Measurements from ENCODE around the gene PIEZO2.
A peak's percentile ranks its signal among the peaks of the same experiment; 100 is the strongest.
"Not testable (repeated sequence)": the region's sequence is repeated elsewhere in the genome, so short reads cannot be mapped to it uniquely, and the experiment has no call there.

Gene PIEZO2

GRCh38 chr18:11148680-11149440, 509 bp downstream of the PIEZO2 start:
- no peak for DNase-seq

GRCh38 chr18:11147962-11148679, 1.2 kb downstream of the PIEZO2 start:
- DNase-seq = no peak

GRCh38 chr18:11147371-11147951, 1.9 kb downstream of the PIEZO2 start:
- no peak for DNase-seq

- no peak for DNase-seq
Observed at GRCh38 chr18:11146947-11147345, 2.4 kb downstream of the PIEZO2 start.

- no peak for DNase-seq
Observed at GRCh38 chr18:11146238-11146946, 3.0 kb downstream of the PIEZO2 start.

- DNase-seq = no peak
Observed at GRCh38 chr18:11145413-11146191, 3.8 kb downstream of the PIEZO2 start.

- DNase-seq = no peak
Observed at GRCh38 chr18:11137400-11137799, 12.0 kb downstream of the PIEZO2 start.

- DNase-seq = no peak
Observed at GRCh38 chr18:11136241-11136640, 13.1 kb downstream of the PIEZO2 start.

GRCh38 chr18:11134940-11135339, 14.4 kb downstream of the PIEZO2 start:
- no peak for DNase-seq

- DNase-seq = not testable (repeated sequence)
Observed at GRCh38 chr18:11129059-11129458, 20.3 kb downstream of the PIEZO2 start.

- no peak for DNase-seq
Observed at GRCh38 chr18:11125492-11126315, 23.7 kb downstream of the PIEZO2 start.

GRCh38 chr18:11124054-11124453, 25.3 kb downstream of the PIEZO2 start:
- no peak for DNase-seq

- peak; percentile 3 for DNase-seq
Observed at GRCh38 chr18:11121443-11121849, 27.9 kb downstream of the PIEZO2 start.

GRCh38 chr18:11119959-11120587, 29.3 kb downstream of the PIEZO2 start:
- peak; percentile 19 for DNase-seq

GRCh38 chr18:11119550-11119949, 29.8 kb downstream of the PIEZO2 start:
- DNase-seq = no peak

GRCh38 chr18:11118051-11118766, 31.2 kb downstream of the PIEZO2 start:
- no peak for DNase-seq

- DNase-seq = peak; percentile 3
Observed at GRCh38 chr18:11115276-11115675, 34.1 kb downstream of the PIEZO2 start.

GRCh38 chr18:11114653-11115052, 34.7 kb downstream of the PIEZO2 start:
- DNase-seq = peak; percentile 29

GRCh38 chr18:11113937-11114336, 35.4 kb downstream of the PIEZO2 start:
- DNase-seq = no peak

GRCh38 chr18:11113046-11113548, 36.3 kb downstream of the PIEZO2 start:
- no peak for DNase-seq

All from amniotic stem cell (primary cell).